ENCODE data around the gene NLGN1.

NLGN1 gene

DNA sequence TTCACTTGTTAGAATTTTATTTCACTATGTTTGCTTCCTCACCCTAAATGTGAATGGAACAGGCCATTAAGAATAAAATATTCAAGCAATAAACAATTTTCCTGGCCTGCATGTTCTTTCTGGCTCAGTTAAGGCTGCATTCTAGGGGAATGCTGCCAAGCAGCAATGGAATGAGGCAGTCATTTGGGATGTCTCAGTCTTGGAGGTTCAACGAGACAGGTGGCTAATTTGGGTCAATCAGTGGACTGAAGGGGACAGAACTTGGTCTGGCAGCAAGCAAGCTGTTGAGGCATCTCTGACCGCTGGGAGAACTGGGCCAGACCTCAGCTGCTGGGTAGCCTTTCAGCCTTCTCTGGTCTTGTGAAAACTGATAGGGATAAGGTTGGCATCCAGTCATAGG is 241.6 kb downstream of the NLGN1 start:
- no peak for DNase-seq (ENCODE audit: low spot score)

DNA sequence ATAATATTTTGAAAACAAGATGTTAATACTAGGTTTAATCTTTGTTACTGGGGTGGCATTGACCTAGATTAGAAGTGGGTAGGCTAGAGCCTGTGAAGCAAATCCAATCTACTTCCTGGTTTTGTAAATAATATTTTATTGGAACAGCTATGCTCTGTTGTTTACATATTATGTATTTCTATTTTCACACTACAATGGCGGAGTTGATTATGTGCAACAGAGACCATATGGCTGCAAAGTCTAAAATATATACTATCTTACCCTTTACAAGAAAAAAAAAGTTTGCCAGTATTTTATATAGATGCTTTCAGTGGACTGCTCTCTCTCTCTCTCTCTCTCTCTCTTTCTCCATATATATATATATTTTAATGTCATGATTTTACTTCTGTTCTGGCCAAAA is 244.2 kb downstream of the NLGN1 start:
- no peak for DNase-seq (ENCODE audit: low spot score)

DNA sequence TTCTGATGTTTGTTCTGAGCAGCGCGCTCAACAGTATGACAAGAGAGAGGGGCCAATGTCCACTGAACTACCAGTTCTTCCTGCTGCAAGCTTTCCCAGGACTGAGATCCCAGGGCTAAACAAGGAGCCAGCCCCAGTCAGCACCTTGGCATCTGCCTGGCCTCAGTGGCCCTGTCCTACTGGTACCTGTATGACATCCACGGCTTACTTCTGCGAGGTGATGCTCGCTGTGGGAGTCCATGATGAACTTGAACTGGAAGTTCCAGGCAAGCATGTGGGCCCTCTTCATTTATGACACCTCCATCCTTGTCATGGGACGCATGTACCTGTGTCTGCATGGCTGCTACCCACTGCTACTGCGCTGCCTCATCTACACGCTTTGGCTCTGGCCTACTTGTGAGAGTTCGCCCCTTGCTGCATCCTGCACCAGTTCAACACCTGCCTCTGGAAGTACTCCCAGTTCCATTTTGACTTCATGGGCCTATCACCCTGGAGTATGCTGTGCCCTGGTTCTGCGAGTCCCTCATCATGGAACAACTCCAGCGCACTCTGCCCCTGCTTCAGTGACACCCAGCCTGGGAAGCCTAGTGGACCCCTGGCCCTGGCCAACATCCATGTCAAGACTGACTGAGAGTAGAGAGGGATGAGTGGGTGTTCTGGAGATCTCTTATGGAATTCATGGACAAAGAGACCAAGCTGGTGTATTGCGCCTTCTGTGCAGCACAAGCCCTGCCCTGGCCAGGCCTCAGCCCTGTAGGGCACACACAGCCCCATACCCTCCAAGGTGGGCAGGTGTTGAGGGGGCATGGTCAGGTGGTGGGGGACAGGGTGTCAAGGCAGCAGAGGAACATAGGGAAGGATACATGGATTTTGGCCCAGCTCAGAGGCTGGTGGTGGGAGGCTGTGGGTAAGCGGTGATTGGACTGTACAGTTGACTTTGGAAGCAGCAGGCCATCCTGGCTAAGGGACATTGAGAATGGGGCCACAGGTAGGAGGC is 246.8 kb downstream of the NLGN1 start:
- DNase-seq (ENCODE audit: low spot score) = no peak

DNA sequence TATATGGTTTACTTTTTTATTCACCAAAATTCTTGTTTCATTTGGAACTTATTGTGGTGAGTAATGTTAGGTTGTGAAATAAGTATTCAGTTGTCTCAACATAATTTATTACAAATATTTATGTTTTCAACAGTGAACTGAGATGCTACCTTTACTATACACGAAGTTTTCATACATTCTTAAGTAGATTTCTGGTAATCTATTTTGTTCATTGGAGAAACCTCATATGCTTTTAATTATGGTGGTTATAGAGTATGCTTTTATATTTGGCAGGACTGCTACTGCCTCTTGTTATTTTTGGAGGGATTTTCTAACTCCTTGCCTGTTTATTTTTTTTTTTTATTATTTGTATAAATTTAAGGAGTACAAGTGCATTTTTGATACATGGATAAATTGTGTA is 253.1 kb downstream of the NLGN1 start:
- DNase-seq (ENCODE audit: low spot score) = no peak

DNA sequence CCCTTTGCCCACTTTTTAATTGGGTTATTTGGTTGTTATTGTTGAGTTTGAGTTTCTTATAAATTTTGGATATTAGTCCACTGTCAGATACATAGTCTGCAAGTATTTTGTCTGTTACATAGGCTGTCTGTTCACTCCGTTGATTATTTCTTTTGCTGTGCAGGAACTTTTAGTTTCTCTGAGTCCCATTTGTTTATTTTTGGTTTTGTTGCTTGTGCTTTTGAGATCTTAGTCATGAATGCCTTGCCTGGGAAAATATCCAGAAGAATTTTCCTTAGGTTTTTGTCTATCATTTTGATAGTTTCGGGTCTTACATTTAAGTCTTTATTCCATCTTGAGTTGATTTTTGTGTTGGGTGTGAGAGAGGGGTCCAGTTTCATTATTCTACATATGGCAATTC is 254.5 kb downstream of the NLGN1 start:
- DNase-seq (ENCODE audit: low spot score) = no peak

DNA sequence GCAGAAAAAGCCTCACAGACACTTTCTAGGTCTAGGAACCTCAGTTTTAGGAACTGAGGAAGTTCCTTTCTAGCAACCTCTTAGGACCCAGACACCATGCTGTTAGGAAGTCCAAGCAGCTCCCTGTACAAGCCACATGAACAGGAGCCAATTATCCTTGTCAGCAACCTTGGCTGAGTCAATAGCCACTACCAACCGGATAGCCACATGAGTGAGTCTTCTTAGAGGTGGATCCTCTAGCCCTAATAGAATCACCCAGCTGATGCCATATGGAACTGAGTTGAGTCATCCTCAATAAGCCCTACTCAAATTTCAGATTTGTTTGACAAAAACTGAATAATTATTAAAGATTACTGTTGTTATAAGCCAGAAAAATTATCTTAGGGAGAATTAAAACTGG is 256.2 kb downstream of the NLGN1 start:
- no peak for DNase-seq (ENCODE audit: low spot score)

DNA sequence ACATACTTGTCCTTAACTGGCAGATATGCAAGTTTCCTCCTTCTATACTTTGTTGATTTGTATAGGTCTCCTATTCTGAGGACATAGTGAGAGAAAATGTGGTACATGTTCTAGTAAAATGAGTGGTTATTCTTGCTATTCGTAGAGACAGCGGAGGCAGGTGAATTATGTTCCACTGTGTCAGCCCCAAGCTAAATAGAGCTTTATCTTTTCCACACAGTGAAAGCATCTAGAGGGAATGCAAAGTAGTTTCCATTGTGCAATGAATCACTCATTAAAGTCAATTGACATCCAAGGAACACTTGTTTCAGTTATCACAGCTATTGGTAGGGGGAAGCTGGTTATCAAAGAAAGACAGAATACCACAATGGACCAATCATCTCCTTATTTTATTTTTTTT is 262.4 kb downstream of the NLGN1 start:
- no peak for DNase-seq (ENCODE audit: low spot score)

DNA sequence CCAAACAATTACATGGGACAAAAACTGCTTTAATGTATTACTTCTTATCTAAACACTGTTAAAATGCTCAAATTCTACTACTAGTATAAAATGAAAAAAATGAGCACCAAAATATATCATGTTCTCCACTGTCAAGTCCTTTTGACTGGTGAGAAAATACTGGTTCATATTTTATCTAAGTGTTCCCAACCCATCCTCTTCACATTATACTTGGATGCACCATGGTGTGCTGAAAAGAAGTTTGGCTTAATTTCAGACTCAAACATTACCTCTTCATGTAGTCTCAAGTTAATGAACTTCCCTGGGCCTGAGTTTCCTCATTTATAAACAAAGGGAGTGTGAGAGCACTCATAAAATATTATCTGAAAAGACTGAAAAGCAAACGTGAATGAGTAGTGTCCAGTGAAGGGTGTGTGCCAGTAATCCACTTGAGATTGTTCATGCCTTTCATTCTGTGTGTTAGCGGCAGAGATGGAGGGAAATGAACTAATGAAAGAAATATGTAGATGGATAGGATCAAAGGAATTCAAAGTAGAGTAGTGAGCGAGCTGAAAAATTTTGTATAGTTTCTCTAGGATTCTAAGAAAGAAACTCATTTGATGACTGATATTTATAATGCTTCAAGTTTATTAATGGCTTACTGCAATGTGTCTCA is 263.2 kb downstream of the NLGN1 start:
- DNase-seq (ENCODE audit: low spot score) = no peak

DNA sequence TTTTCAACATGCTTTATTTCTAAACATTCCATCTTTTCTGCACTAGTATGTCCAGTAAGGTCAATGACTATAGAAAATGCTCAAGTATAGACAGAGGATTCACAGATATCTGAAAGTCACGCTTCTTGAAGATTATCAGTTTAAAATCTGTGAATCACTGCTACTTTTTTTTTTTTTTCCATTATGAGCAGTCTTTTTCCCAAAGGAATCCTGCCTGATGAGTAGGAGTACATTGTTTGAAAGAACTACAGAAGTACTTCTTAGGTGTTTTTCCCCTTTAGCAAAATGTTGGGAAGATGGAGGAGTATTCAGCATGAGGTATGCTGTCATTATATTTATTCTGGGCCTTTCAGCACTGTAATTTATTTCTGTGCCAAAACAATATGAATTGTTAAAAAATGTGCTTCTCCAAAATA is 266.2 kb downstream of the NLGN1 start:
- no peak for DNase-seq (ENCODE audit: low spot score)

DNA sequence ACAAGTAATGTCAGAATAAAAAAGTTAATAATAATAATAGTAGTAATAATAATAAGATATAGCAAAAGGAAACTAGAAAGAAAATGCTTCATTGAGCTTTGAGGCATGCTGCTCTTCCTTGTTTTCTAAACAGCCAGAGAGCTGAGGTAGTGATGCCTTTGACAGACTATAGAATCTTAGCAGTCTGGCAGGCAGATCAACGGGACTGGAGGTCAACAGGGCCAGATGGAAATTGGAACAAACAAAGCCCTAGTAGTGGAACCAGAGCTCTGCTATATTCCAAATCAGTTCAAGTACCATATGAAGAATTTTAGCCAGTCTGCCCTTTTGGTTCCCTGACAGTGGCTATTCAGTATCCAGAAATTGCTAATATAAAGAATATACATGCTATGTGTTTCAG is 278.6 kb downstream of the NLGN1 start:
- DNase-seq (ENCODE audit: low spot score) = no peak

DNA sequence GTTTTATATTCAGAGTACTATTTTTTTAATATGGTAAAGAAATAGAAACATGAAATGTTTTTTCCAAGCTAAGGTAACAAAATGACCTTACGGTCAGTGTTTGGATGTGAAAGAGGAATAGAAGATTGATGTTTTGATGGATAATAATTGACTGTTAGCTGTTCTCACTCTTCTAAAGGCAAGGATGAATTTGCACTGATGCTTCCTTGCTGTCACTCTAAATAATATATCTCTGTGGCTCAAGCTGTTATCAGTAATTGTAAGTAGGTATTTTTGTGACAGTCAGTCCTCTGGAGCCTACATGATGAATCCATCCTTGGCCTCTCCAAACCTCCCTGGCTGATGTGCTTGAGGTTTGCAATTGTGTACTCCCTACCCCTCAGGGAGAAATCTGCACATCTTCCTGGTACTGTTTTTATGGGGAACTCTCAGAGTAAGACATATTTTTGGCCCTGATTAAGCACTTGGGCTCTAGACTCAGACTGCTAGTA is 283.7 kb downstream of the NLGN1 start:
- DNase-seq (ENCODE audit: low spot score) = no peak

DNA sequence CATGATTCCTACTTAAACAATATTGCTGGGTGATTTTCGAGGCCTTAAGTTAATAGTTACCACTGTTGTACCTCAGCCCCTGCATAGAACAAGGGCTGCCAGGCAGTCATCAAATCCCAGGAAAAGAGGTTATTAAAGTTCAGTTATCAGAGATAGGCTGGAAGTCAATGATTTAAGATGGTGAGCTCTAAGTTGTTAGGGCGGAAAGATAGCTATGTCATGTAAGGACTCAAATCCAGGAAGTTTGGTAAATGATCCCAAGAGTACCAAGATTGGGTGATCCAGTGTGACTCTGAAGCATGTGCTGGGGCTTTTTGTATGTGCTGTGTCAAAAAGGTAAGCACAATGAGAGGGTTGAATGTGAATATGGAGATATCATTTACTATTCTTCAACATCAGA is 287.9 kb downstream of the NLGN1 start:
- DNase-seq (ENCODE audit: low spot score) = no peak

DNA sequence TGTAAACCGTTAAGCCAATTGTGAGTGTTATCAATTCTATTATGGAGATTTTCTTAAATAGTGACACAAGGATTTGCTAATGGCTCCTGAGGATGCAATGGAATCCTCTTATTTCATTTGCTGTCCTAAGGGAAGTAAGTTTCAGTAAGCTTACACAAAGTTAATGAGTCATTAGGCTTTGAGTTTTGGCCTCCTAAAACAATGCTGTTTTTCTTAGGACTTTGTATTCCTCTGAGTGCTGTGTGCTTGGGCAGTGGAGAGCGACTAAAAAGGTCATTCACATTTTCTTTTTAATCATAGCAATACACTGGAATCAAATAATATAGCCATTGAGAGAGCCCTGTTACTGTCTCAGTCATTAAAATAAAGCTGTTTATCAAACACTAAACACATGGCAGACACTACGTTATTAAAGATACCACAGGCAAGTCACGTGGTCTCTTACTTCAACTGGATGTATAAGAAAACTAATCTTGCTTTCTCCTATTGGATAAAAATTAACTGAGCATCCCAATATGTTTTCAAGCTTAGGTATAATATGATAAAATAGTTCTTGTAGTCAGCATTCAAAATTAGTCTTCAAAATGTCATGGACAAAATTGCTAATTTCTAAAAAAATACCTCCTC is 290.8 kb downstream of the NLGN1 start:
- no peak for DNase-seq (ENCODE audit: low spot score)

DNA sequence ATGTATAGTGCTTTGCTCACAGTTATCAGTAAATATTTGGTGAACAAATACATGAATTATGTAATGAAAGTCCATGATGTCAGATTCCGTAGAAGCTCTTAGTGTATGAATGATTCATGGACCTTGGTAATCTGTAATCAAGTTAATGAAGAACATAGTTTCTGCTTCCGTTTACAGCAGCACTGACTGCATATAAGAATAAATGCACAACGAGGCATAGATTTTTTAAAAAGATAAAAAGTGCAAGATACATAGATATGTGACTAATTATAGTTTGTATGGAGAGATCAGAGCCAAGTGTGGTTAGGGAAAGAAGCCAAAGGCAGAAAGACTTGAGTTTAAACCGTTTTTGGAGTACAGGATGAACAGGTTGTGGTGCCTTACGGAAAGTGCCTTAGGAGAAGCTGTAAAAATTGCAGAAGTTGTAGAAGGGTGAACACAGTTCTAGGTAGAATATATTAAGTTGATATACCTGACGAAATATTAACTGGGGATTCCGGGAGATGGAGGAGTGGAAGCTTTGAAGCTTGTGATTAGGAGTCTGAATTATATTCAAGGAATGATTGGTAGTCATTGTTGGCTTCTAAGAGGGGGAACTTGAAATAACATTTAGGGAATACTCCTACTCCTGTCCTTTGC is 293.1 kb downstream of the NLGN1 start:
- no peak for DNase-seq (ENCODE audit: low spot score)

DNA sequence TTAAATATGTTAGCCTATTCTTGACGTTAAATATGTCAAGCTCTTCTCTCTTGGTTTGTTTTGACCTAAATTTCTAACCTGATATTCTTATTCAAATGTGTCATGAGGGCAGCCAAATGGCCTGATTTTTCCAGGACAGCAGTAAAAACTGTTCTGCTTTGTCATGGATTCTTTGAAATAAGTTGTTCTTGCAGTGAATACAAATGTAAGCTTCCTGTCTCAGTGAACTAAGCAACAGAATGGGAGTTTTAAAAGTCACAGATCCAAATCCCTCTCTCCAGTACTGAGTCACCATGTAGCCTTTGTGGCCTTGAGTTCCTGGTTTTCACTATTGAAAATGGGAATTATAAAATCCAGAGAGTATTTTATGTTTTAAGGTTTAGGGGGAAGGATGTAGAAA is 301.8 kb downstream of the NLGN1 start:
- DNase-seq (ENCODE audit: low spot score) = no peak

DNA sequence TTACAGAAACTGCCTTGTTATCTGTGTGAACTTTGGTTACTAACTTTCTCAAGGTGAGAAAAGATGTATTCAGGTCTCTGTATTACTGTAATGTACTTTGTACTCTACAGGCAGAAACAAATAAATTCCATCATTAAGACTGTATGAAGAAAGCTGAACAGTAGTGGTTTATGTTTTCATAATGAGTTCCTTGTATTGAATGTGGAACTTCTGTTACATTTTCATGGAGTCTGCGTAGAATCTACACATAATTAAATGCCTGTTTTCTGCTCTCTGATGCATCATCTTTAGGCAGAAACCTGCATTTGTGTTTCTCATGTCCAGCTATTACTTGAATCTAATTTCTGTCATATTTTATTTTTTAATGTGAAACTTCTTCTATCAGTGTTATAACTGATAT is 302.8 kb downstream of the NLGN1 start:
- DNase-seq (ENCODE audit: low spot score) = no peak

DNA sequence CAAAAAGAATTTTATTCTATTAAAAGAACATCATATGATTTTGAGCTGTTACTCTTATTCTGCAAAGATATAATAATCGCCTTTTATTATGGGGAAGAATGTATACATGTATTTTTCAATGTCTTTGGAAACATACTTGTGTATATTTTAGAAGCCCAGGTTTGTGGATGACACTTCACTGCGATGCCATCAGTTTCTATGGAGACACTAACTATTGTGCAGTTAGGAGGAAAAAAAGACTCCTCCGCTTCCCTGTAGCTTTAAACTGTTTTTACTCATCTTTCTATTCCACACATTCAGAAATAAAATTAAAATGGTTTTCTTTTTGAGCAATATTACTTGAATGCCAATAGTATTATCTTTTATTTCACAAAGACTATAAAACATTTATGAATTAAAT is 305.0 kb downstream of the NLGN1 start:
- no peak for DNase-seq (ENCODE audit: low spot score)

DNA sequence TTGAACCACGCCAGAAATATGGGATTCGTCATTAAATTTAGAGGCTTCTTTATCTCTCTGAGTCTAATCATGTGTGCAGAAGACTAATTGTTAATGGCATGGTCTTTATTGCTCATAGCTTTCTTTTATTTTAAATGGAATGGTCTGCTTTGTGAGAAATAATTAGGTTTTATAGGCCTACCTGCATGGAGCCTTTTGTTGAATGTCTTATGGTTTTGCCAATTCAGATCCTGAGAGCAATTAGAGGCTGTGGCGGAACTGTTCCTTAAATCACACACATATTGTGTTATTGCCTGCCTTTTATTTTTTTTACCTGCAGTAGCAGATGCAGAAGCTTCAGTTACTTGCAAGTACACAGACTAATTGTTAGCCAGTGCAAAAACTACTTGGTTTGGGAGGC is 306.2 kb downstream of the NLGN1 start:
- DNase-seq (ENCODE audit: low spot score) = no peak

DNA sequence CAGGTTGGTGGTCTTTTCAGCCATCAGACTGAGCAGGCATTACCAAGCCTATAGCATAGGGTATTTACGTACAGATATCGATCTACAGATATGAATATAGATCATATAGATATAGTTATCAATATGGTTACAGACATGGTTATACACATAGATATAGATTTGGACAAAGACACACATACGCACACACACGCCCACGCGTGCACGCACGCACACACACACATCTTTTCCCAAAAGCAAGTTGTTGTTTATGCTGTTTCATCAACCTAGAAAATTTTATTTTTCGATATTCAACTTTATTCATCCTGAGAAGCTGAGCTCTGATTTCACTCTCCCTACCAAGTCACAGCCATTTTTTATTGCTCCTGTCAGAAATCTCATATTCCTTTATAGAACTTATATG is 309.1 kb downstream of the NLGN1 start:
- no peak for DNase-seq (ENCODE audit: low spot score)

DNA sequence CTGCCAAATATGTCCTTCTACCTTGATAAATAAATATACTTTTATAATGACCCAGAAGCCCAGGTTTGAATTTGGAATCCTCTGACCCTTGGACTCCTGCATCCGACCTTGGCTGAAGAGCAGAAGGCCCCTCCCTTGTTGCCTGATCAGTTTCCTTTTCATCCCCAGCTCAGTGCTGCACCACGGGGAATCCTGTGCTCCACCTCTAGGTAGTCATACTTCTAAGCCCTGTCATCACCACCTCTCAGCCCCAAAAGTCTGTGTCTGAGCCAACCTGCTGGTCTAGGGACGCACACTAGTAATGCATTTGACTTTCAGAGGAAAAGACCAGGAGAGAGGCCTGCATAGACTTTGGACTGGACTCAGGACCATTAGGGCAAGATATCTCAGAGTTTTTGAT is 310.6 kb downstream of the NLGN1 start:
- DNase-seq (ENCODE audit: low spot score) = no peak

DNA sequence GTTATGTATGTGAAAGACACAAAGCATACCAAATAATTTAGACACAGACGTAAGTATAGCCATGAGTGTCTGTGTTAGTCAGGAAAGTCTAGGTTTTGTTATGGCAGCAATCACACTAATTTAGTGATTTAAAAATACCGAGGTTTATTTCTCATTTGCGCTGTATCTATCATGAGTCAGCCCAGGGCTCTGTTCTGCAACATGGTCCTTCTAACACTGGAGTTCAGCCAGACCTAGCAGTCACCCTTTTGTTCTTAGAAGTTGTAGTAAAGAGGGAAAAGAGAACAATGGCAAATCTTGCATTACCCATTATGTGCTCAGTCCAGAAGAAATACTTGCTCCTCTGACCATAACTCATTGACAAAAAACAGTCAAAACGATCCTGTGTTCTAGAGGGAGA is 311.5 kb downstream of the NLGN1 start:
- DNase-seq (ENCODE audit: low spot score) = no peak

DNA sequence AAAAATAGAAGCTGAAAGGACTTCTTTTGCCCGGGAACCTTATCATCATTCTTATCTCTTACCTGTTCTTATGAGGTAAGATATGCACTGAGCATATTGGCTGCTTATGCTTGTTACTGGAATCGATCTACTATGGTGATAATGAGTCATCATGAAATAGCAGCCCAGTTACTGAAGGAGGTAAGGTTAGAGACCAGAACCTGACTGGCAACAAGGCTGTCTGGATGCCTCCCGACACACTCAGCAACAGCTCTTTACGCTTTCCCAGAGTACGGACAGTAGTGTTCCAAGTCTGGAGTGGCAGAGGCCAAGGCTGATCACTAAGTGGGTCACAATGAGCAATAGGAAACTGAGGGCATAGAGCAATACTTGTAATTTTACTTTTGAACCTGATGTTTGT is 314.1 kb downstream of the NLGN1 start:
- DNase-seq (ENCODE audit: low spot score) = no peak
